Cardiac septum (tissue), 1 donor: ENCODE data around the gene TBC1D3B. TPM values are rescaled to one million over a fixed set of nuclear protein-coding genes. Genes with fewer than 3 reads are reported as not detected.
"Not testable (repeated sequence)": the region's sequence is repeated elsewhere in the genome, so short reads cannot be mapped to it uniquely, and the experiment has no call there.

Source experiments
- DNase-seq: peaks from one replicate; pipeline ENCODE4 v3.0.0-alpha.2; 2020; ENCODE audit warnings: low spot score
- intact Hi-C: fragments of 100-400 bp; cut with DNase I; formaldehyde crosslinking; loops from one replicate; pipeline ENCODE4 v1.14.0; 2022
- long read RNA-seq: library from polyadenylated mRNA; unstranded; transcript quantifications from one replicate; pipeline ENCODE4 v2.0.0, GENCODE V29; 2021
- total RNA-seq: library from RNA; stranded (reverse); fragmentation: NEBNext Ultra II Directional; extraction: Animal tissue kit (Norgen Biotek cat#: 25700); gene quantifications from one replicate; pipeline ENCODE4 v1.2.1, GENCODE V29; 2021
- donor health status: DM: no; HTN: no; CAD: no.

TBC1D3B gene
- total RNA-seq: 3.3 TPM
- long read RNA-seq: 0 reads

DNA sequence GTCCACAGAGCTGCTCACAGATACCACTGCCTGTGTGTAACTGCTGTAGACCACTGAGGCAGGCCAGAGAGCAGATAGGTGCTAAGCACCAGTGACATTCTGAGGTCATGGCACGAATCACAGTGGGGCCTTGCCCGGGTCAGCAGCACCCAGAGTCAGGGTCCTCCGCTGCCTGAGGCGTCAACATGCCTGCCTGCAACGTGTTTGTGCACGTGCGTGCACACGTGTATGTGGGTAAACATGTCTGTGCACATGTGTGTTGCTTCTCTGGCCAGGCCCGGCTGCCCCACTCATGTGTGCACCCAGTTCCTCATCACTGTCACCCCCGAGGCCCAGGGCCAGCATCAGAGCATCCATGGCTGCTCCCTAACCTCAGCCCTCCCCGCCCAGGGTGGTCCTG is at the start of gene TBC1D3B:
TBC1D3B (minus strand) TSS at position 101 of the 400 bp plus-strand sequence. CDS start 1,586 bp downstream, outside the sequence.
- DNase-seq, intact Hi-C loops: not testable (repeated sequence)

DNA sequence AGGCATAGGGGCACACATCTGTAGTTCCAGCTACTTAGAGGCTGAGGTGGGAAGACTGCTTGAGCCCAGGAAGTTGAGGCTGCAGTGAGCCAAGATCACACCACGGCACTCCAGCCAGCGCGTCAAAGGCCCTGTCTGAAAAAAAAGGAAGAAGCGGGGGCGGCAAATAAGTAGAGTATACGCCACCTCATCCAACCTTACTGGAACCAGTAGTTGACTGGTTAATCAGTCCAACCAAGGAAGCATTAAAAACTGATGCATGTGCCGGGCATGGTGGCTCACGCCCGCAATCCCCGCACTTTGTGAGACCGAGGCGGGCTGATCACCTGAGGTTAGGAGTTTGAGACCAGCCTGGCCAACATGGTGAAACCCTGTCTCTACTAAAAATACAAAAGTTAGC is 46.5 kb upstream of the TBC1D3B start:
- DNase-seq, intact Hi-C loops: not testable (repeated sequence)

DNA sequence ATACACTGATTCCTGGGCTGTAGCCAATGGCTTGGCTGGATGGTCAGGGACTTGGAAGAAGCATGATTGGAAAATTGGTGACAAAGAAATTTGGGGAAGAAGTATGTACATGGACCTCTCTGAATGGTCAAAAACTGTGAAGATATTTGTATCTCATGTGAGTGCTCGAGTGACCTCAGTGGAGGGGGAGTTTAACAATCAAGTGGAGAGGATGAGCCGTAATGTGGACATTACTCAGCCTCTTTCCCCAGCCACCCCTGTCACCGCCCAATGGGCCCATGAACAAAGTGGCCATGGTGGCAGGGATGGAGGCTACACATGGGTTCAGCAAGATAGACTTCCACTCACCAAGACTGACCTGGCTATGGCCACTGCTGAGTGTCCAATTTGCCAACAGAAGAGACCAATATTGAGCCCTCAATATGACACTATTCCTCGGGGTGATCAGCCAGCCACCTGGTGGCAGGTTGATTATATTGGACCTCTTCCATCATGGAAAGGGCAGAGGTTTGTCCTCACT is 45.2 kb upstream of the TBC1D3B start:
- DNase-seq, intact Hi-C loops: not testable (repeated sequence)

DNA sequence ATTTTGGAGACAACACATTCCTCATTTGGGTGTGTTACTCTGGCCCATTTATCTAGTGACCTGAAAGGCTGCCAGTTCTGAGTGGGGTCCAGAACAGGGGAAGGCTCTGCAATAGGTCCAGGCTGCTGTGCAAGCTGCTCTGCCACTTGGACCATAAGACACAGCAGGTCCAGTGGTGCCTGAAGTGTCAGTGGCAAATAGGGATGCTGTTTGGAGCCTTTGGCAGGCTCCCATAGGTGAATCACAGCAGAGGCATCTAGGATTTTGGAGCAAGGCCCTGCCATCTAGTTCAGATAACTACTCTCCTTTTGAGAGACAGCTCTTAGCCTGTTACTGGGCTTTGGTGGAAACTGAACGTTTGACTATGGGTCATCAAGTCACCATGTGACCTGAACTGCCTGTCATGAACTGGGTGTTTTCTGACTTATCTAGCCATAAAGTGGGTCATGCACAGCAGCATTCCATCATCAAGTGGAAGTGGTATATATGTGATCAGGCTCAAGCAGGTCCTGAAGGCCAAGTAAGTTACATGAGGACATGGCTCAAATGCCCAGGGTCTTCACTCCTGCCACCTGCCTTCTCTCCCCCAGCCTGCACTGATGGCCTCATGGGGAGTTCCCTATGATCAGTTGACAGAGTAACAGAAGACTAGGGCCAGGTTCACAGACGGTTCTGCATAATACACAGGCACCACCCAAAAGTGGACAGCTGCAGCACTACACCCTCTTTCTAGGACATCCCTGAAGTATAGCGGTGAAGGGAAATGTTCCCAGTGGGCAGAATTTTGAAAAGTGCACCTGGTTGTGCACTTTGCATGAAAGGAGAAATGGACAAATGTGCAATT is 44.5 kb upstream of the TBC1D3B start:
- intact Hi-C loops, DNase-seq: not testable (repeated sequence)

DNA sequence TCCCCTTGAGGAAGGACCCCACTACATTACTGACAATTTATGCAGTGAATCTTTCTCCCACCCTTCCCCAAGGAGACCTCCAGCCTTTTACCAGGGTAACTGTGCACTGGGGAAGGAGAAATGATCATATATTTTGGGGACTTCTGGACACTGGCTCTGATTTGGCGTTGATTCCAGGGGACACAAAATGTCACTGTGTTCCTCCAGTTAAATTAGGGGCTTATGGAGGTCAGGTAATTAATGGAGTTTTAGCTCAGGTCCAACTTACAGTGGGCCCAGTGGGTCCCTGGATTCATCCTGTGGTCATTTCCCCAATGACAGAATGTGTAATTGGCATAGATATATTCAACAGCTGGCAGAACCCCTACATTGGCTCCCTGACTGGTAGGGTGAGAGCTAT is 43.1 kb upstream of the TBC1D3B start:
- DNase-seq, intact Hi-C loops: not testable (repeated sequence)

DNA sequence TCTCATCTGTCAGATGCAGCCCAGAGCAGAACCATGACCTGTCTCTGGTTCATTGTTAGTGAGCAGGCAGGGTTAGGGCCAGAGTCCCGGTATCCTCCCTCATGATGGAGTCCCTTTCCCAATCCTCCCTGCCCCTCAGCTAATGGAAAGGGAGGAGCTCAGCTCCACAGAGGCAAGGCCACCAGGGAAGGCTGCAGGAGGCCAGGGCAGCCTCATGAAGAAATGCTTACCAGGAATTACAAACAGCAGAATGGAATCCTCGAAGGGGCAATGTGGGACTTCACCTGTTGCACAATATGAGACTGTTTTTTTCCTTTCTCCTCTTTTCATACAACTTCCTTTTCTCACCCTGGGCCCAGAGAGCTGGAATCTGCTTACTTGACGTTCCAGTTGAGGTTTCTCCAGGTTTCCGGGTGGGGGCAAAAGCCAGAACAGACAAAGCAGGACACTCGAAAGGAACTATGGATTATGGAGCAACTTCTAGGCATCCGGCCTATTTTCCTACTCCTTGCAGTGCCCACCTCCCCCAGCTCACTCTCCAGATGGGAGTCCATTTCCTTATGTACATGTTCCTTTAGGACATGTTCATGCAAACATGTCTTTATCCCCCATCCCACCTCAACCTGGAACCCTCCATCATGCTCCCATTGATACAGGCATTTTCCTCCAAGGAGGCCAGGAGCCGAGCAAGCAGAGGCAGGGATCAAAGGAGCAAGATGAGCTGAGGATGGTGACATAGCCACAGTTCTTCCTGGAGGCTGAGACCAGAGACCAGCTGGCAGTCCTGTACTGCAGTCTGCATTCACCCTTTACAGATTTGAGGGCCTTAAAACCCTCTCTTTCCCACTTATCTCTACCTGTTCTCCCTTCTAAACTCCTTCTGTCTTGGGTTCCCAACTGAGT is 39.2 kb upstream of the TBC1D3B start:
- DNase-seq, intact Hi-C loops: not testable (repeated sequence)

DNA sequence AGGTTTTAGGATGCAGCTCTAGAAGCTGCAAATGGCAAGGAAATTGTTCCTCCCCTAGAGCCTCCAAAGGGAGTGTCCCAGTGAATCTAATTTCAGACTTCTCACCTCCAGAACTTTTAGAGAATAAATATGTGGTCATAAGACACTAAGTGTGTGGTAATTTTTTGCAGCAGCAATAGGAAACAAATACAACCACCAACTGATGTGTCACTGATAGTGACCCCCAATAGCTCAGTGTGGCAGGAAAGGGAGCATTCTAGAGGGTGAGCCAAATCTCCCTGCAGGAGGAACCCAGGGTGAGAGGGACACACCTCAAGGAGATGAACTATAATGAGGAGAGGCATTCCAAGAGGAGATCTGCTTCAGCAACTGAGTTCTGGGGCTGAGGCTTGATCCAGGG is 38.5 kb upstream of the TBC1D3B start:
- DNase-seq: no peak
- intact Hi-C loops: no loop called here

DNA sequence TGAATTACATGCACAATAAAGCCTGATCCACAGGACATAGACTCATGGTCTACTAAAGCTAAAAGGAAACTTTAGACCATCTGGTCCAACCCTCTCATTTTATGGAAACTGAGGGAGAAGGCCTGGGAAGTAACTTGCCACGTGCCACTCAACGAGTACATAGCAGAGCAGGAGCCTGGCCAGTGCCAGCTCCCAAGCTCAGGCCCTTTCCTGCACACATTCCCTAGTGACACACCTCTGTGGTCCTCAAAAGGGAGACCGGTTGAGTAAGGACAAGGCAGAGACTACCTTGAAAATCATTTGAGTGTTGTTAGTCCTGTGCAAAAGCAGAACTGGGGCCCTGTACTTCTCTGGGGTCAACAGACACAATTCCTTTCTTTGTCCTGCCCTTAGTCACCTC is 37.3 kb upstream of the TBC1D3B start:
- intact Hi-C loops: no loop called here
- DNase-seq: no peak

DNA sequence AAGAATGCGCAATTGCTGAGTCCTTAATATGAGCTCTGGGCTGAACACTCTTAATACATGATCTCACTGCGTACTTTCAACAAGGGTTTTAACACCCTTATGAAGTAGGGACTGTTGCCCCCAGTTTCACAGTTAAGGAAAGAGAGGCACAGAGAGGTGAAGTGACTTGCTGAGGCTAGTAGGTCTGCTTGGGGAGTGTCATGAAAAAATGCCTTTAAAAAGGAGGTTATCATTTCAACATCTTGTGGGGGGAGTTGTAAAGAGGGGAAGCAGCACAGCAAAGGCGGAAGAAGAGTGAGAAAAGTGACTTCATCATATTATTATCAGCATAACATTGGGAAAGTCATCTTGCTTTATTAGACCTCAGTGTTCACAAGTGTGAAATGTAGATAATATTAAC is 36.5 kb upstream of the TBC1D3B start:
- intact Hi-C loops: no loop called here
- DNase-seq: no peak

DNA sequence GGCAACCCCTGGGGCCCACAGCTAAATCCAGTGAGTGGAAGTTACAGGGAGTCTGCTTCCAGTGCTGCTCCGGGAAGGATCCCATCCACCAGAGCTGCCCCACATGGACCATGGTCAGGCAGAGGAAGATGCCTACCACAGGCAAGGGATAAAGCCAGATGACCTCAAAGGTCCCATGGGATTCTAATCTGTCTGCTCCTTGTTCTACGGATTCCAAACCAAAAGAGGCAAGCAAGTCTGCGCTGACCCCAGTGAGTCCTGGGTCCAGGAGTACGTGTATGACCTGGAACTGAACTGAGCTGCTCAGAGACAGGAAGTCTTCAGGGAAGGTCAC is 35.8 kb upstream of the TBC1D3B start:
- no peak for DNase-seq
- intact Hi-C loops: no loop called here

DNA sequence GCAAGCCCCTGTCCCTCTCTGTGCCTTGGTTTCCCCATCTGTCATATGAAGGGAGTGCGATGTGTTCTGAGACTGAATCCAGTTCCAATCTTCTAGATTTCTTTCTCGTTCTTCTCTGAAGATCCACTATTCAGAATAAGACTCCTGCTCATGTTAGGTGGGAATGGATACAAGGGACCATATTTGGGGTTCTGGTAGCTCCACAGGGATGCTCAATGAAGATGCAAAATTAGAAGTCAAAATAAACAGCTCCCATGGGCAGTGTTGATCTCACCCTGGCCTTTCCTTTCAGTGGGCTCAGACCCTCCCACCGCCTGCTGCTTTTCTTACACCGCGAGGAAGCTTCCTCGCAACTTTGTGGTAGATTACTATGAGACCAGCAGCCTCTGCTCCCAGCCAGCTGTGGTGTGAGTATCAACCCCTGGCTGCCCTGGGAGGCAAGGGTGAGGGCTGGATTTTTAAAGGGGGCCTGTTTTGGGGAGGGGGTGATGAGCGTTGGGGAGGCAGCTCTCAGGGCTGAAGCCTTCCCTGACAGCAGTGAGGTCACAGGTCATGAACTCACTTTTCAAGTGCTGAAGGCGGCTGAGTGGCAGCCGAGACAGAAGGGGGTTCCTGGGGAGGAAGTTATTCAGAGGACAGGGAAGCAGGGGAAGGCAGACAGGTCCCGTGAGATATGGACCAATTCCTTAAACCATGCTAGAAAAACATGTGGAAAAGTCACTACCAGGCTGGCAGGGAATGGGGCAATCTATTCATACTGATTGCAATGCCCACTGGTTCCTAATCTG is 35.2 kb upstream of the TBC1D3B start:
- intact Hi-C loops: not testable (repeated sequence)

DNA sequence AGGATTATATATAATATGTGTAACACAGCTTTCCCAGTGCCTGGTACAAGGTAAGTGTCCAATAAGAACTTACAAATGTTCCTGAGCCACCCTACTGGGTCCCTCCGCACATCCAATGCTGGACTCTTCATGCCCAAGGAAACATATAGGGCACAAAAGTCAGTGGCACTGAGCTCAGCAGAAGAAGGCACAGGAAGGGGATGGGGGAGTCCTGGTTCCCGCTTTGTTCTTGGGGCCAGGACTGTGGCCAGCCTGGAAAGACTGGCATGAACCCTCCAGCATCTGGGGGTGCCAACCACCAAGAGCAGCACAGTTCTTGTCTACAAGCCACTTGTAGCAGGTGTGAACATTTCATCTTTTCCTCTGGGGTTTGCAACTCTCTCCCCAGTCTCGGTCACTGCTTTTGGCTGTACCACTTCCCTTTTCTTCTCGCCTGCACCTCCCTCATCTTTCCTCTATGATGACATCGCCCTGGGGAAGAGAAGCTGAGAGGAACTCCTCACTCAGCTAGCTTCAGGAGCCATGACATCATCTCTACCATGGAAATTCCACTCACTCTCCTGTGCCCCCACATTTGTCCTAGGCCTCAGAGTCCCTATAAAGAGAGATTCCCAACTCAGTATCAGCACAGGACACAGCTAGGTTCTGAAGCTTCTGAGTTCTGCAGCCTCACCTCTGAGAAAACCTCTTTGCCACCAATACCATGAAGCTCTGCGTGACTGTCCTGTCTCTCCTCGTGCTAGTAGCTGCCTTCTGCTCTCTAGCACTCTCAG is 34.2 kb upstream of the TBC1D3B start, which contains the start of gene CCL4L2:
CCL4L2 (plus strand) TSS at position 625 of the 773 bp plus-strand sequence.
- intact Hi-C loops: not testable (repeated sequence)

More for the DNA sequence above, 35.2 kb upstream of the TBC1D3B start:
- not testable (repeated sequence) for DNase-seq

DNA sequence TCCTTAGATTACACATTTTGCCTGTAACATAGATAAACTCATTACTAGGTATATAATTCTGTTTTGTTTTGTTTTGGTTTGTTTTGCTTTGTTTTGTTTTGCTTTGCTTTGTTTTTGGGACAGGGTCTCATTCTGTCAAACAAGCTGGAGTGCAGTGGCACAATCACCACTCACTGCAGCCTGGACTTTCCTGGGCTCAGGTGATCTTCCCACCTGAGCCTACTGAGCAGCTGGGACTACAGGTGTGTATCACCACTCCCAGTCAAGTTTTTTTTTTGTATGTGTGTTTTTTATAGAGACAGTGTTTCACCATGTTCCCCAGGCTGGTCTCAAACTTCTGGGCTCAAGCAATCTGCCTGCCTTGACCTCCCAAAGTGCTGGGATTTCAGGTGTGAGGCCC is 33.1 kb upstream of the TBC1D3B start:
- no peak for DNase-seq
- intact Hi-C loops: no loop called here

More for the DNA sequence above, 34.2 kb upstream of the TBC1D3B start, which contains the start of gene CCL4L2:
- DNase-seq: not testable (repeated sequence)

DNA sequence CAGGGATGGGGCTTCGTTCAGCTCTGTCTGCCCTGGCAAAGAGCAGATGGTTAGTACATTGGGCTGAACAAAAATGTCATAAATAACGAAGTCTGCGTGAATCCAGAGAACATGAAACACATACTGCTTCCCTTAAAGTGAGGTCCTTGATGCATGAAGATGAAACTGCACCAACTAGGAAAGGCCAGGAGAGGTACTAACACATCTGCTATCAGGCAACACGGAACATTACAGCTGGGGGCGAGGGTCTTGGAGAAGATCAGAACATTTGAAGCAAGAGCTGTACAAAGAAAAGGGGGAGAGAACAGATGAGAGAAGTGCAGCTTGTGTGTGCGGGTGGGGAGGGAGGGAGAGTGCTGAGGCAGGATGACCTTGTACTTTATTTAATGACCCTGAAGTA is 30.9 kb upstream of the TBC1D3B start:
- intact Hi-C loops, DNase-seq: not testable (repeated sequence)

DNA sequence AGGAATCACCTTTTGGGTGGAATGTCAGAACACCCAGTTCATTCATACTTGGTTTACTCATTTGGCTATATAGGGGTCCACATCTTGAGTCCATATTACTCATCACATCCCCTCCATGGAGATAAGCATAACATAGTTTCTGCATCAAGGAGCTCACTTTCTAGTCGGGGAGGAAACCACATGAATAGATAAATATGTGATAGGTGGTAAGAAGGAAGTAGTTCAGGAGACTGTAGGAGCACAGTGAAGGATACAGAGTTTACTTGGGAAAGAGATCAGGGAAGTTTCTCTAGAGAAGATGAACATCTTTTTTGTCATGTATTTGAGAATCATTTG is 30.0 kb upstream of the TBC1D3B start:
- intact Hi-C loops, DNase-seq: not testable (repeated sequence)

DNA sequence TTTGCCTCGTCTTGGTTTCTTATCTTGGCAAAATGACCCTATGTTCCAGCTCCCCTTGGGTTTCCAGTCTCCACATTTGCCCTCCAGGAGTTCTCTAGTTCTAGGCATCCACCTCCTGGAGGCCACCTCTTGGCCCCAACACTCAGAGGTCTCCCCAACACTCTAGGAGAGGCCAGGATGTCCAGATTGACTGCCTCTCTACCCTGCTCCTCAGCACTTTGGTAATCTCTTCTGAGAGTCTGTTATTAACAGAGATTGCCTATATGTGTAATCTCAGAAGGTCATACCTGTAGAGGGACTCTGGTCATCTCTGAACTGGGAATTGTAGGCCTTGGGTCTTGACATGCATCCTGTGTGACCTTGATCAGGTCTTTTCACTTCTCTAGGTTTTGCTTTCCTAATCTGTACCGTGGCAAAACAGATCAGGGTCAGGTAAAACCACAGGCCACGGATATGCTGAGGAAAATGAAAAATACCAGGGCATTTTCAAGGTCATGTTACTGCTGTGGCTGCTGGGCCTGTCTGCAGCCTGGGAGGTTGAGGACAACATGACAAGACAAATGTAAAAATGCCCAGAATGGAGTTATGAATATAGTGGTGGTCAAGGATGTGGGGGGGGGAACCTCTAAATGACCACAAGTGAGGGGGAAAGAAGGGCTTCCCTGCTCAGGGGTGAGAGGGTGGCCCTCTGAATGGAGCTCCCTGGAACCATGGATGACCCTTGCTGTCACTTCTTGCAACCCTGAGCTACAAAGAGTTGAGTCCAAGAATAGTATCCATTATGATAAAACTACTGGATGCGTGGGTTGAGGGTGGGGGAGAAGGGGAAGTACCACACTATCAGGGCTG is 29.4 kb upstream of the TBC1D3B start:
- no peak for DNase-seq
- intact Hi-C loops: no loop called here

DNA sequence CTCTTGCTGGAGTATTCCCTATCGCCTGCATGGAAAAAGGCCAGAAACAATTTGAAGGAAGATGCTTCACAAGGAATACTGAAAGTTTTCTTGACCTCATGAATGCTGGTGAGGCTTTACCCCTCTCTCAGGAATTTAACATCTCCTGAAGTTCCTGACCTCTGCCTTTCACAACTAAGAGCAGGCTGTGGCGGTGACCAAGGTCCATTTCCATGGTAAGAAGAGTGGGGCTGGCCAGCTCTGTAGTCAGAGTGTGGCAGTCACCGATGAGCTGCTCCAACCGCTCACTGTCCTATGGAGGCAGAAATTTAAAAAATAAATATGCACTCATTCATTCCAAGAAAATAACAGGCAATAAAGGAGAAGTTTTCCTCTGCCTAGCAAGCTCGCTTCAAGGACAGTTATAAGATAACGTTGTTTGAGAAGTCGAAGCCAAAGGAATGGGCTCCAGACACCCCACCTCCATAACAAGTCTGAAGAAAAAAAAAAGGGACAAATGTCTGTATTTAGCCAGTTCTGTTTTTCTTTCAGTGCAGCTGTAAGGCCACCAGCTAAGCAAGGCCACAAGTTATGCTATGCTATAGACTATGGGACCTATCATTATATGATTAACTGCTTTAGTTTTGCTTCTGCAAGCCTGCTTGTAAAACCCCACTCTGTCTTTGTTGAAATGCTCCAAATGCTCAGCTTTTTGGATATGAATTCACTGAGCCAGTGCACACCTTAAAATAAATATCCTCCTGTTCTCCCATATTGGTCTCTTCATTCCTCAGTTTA is 28.5 kb upstream of the TBC1D3B start:
- intact Hi-C loops: no loop called here
- DNase-seq: no peak
